GM10847 (cell line): ENCODE measurements around the gene DDHD1.

Source experiments
- POLR2A ChIP-seq: IDR thresholded peaks from 2 replicates; pipeline ENCODE4 v1.6.1; 2011; ENCODE audit not compliant: insufficient read length; ENCODE audit errors: extremely low read depth

DDHD1 gene

GRCh38 chr14:53022593-53022992 is 130.5 kb downstream of the DDHD1 start:
- no peak for TF ChIP-seq POLR2A

- no peak for TF ChIP-seq POLR2A
These were observed 132.8 kb downstream of the DDHD1 start for GRCh38 chr14:53020193-53020932.

GRCh38 chr14:53019406-53019805 is 133.7 kb downstream of the DDHD1 start:
- no peak for TF ChIP-seq POLR2A

DNA sequence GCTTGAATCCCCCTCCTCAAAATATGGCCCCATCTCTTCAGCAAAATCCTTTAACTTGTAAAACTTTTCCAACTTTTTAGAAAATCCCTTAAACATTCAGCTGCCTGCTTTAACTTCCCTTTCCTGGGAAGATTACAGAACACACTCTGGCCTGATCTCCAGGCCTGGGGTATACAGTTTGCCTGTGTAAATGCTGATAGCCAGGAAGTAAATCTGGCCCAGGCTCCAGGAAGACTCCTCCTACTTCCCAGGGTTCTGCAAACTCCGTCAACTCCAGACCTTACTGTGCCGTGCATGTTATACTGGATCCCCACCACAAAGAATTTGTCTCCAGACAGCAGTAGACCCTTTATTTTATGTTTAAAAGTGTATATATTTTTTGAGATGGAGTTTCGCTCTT is 135.3 kb downstream of the DDHD1 start:
- TF ChIP-seq POLR2A: no peak

GRCh38 chr14:53016919-53017318 is 136.2 kb downstream of the DDHD1 start:
- no peak for TF ChIP-seq POLR2A

DNA sequence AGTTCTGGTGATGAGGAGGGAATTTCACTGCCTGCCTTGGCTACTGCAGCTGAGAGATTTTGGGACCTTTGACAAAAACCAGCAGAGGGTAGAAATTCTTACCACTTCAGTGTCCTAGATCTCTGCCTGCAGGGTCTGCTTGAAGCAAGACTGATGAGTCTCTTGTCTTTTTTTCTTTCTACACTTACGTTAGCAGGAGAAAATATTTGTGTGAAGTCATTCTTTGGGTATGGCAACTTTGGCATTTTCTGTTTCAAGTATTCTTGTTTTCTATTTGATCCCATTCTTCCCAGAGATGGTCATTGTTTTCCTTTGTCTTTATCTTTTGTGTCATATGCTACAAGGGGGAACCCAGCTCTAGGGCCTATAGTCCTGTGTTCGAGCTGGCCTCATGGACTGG is 136.6 kb downstream of the DDHD1 start:
- TF ChIP-seq POLR2A: no peak

DNA sequence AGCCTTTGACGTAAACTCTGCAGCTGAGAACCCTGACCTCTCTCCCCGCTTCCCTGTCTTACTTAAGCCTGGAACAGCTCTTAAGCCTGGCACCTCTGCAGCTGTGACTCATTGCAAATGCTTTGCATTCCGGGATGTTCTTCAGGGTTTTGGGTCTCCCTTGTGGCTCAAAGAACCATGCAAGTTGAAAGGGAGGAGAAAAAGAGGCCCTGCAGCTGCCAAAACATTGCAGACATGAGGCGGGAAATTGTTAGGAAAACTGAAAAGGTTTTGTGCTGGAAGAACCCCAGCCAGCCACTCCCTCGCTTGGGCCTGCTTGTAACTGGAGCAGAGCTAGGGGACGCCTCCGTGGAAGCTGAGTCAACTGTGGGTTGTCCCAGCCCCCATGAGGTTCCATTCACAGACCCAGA is 142.1 kb downstream of the DDHD1 start:
- no peak for TF ChIP-seq POLR2A

GRCh38 chr14:53010193-53011040 is 142.7 kb downstream of the DDHD1 start:
- TF ChIP-seq POLR2A: no peak

DNA sequence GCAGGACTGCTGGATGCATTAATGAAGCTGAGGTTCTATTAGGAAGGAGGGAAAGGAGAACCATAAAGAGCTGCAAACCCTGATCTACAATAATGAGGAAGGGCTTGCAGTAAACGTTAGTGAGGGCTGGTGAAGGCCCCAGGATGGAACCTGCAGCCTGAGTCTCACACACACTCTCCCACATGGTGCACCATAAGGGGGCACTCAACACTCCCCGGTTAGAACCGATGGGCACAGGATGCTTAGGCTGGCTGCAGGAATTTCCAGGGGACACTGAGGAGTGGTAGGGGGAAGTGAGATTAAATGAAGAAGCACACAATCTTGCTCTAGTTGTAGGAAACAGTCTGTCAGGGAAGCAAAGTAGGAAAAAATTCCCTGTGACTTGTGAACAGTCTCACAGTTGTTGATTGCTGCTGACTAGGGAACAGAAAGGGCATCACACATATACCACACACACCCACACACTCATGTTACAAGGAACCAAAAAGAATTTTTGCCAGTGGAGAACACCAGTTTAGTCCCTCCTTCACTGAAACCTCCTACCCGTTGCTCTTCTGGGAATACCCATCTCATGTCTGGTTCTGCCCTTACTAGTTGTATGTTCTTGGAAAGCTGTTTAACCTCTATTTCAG is 146.1 kb downstream of the DDHD1 start:
- no peak for TF ChIP-seq POLR2A

DNA sequence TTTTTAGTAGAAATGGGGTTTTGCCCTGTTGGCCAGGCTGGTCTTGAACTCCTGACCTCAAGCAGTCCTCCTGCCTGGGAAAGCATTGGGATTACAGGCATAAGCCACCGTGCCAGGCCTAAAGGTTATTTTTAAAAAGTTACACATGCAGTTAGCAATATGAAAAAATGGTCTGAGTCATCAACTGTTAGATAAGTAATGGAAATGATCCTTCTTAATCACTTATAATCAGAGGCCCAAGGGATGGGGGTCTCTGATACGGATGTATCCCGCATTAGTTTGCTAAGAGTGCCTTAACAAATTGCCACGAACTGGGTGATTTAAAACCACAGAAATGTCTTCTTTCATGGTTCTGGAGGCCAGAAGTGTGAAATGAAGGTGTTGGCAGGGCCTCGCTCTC is 148.1 kb downstream of the DDHD1 start:
- no peak for TF ChIP-seq POLR2A

DNA sequence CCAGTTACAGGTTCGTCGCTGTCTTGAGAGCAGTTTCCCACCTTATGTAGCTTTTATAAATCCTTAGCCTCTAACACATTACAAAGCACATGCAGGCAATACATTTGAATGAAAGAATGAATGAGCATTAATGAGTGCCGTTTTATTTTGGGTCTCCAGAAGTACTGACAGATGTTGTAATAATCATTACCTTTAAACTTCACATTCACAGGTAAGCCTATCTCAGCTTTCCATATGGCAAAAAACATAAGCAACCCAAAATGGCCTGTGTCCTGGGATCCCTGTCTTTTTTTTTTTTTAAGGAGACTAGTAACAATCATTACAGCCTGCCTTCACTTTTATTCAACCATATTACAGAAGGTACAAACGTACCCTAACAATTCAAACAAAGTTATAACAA is 149.3 kb downstream of the DDHD1 start:
- no peak for TF ChIP-seq POLR2A

GRCh38 chr14:53002576-53002975 is 150.5 kb downstream of the DDHD1 start:
- TF ChIP-seq POLR2A: no peak

- no peak for TF ChIP-seq POLR2A
These were observed 151.2 kb downstream of the DDHD1 start for GRCh38 chr14:53001787-53002378.

- TF ChIP-seq POLR2A: no peak
These were observed 154.6 kb downstream of the DDHD1 start for GRCh38 chr14:52998376-52999015.

DNA sequence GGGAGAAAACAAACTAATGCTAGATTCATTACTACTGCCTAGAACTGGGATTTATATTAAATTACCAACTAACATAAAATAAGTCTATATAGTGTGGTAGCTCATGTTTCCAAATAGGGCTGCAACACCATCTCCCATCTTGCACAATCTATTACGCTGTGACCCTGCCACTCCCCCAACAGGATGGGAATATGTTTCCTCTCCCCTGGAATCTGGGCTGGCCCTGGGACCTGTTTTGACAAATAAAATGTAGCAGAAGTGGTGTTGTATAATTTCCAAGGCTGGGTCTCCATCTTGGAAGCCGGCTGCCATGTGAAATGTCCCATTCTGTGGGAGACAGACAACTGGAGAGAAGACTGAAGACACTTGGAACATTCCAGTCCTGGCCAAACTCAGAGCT is 156.6 kb downstream of the DDHD1 start:
- no peak for TF ChIP-seq POLR2A
